MM.1S (cell line): ENCODE results near the gene CAVIN3.

Source experiments
- DNase-seq: peaks from one replicate; pipeline ENCODE4 v3.0.0-alpha.2; 2015
- H2AFZ ChIP-seq: fragments of 300-600 bp; sonication (generic); 2 replicates; pipeline ENCODE4 v1.6.0; 2016; ENCODE audit warnings: antibody characterized with exemption, low read length
- H3F3A ChIP-seq: fragments of 300-600 bp; sonication (generic); 2 replicates; pipeline ENCODE4 v1.6.1; 2016; ENCODE audit warnings: mild to moderate bottlenecking, antibody characterized with exemption, low read length, moderate library complexity, mixed read lengths; ENCODE audit not compliant: insufficient read depth
- H3K27ac ChIP-seq: fragments of 300-600 bp; sonication (generic); 2 replicates; pipeline ENCODE4 v1.5.1; 2016; ENCODE audit warnings: mild to moderate bottlenecking, low read length
- H3K27me3 ChIP-seq: fragments of 300-600 bp; sonication (generic); replicated peaks from 2 replicates; pipeline ENCODE4 v1.6.0; 2016; ENCODE audit warnings: low read length; ENCODE audit not compliant: insufficient read depth
- H3K36me3 ChIP-seq: fragments of 300-600 bp; sonication (generic); replicated peaks from 2 replicates; pipeline ENCODE4 v1.6.1; 2016; ENCODE audit warnings: mild to moderate bottlenecking, low read length, mixed read lengths; ENCODE audit not compliant: insufficient read depth
- H3K4me1 ChIP-seq: fragments of 300-600 bp; sonication (generic); 2 replicates; pipeline ENCODE4 v1.6.1; 2016; ENCODE audit warnings: low read length, mixed read lengths
- H3K4me2 ChIP-seq: fragments of 300-600 bp; sonication (generic); 2 replicates; pipeline ENCODE4 v1.6.0; 2016; ENCODE audit warnings: low read depth, low read length
- H3K4me3 ChIP-seq: fragments of 300-600 bp; sonication (generic); 2 replicates; pipeline ENCODE4 v1.5.1; 2016; ENCODE audit warnings: low read length, mixed read lengths
- H3K79me2 ChIP-seq: fragments of 300-600 bp; sonication (generic); 2 replicates; pipeline ENCODE4 v1.6.1; 2016; ENCODE audit warnings: mixed run types, low read length, mixed read lengths
- H3K9ac ChIP-seq: fragments of 300-600 bp; sonication (generic); 2 replicates; pipeline ENCODE4 v1.6.1; 2016; ENCODE audit warnings: low read length, mixed read lengths
- H3K9me2 ChIP-seq: fragments of 300-600 bp; sonication (generic); replicated peaks from 2 replicates; pipeline ENCODE4 v1.6.1; 2016; ENCODE audit warnings: mild to moderate bottlenecking, low read length, mixed read lengths; ENCODE audit not compliant: insufficient read depth
- H3K9me3 ChIP-seq: fragments of 300-600 bp; sonication (generic); replicated peaks from 2 replicates; pipeline ENCODE4 v1.6.1; 2016; ENCODE audit warnings: mild to moderate bottlenecking, low read length, mixed read lengths; ENCODE audit not compliant: insufficient read depth
- H4K20me1 ChIP-seq: fragments of 300-600 bp; sonication (generic); 2 replicates; pipeline ENCODE4 v1.6.1; 2016; ENCODE audit warnings: mild to moderate bottlenecking, low read length, moderate library complexity, mixed read lengths; ENCODE audit not compliant: insufficient read depth
- EZH2 ChIP-seq: fragments of 300-600 bp; sonication (generic); optimal IDR thresholded peaks from 2 replicates; pipeline ENCODE3; 2017; ENCODE audit warnings: low read depth, mild to moderate bottlenecking, antibody characterized with exemption, low read length, mixed read lengths
- EZH2phosphoT487 ChIP-seq: fragments of 300-600 bp; sonication (generic); IDR thresholded peaks from 2 replicates; pipeline ENCODE4 v1.6.1; 2018; ENCODE audit warnings: antibody characterized with exemption, low read length
- TF ChIP-seq, protein P1 (sequence below): fragments of 300-600 bp; sonication (generic); IDR thresholded peaks from 2 replicates; pipeline ENCODE4 v1.5.1; 2016; ENCODE audit warnings: antibody characterized with exemption, low read length, mixed read lengths

CAVIN3 gene

GRCh38 chr11:6305297-6305696, 15.0 kb downstream of the CAVIN3 start:
- Histone ChIP-seq H3K9ac (no peak overlapping the region), H3K36me3 (no peaks in the 10 kb centered on the region), H3K27ac (no peak overlapping the region), H3K9me2 (no peaks in the 10 kb centered on the region), H3K27me3 (no peaks in the 10 kb centered on the region), H3F3A (no peaks in the 10 kb centered on the region), H4K20me1 (no peaks in the 10 kb centered on the region), H3K9me3 (no peaks in the 10 kb centered on the region), H3K79me2 (no peaks in the 10 kb centered on the region), H3K4me1 (no peaks in the 10 kb centered on the region), H2AFZ (no peak overlapping the region), H3K4me2 (no peak overlapping the region), H3K4me3 (no peak overlapping the region)
- no peak for TF ChIP-seq EZH2
- no peak for TF ChIP-seq EZH2phosphoT487
- TF ChIP-seq, protein P1, sequence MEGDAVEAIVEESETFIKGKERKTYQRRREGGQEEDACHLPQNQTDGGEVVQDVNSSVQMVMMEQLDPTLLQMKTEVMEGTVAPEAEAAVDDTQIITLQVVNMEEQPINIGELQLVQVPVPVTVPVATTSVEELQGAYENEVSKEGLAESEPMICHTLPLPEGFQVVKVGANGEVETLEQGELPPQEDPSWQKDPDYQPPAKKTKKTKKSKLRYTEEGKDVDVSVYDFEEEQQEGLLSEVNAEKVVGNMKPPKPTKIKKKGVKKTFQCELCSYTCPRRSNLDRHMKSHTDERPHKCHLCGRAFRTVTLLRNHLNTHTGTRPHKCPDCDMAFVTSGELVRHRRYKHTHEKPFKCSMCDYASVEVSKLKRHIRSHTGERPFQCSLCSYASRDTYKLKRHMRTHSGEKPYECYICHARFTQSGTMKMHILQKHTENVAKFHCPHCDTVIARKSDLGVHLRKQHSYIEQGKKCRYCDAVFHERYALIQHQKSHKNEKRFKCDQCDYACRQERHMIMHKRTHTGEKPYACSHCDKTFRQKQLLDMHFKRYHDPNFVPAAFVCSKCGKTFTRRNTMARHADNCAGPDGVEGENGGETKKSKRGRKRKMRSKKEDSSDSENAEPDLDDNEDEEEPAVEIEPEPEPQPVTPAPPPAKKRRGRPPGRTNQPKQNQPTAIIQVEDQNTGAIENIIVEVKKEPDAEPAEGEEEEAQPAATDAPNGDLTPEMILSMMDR = no peak
- no peak for DNase-seq

DNA sequence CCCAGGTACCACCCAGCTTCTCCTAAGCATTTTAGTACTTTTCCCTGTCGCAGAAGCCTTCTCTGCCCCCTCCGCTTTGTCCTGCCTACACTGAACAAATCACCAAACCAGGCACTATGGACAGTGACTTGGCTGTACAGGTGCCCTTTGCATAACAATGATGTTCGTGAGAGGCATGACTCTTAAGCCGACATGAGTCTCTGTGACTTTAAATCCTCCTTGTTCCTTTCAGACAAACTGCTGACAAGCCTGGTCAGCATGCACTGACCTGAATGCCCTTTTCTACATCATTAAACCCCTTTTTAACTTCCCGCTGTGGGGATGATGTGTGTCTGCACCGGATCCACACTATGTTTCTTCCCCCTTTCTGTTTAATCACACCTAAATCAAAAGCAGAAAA, 16.6 kb downstream of the CAVIN3 start:
- Histone ChIP-seq H3K79me2 (no peaks in the 10 kb centered on the region), H3F3A (no peaks in the 10 kb centered on the region), H3K9me3 (no peaks in the 10 kb centered on the region), H3K36me3 (no peaks in the 10 kb centered on the region), H3K4me1 (no peaks in the 10 kb centered on the region), H3K9me2 (no peaks in the 10 kb centered on the region), H3K4me3 (no peak overlapping the region), H3K9ac (no peak overlapping the region), H3K27ac (no peak overlapping the region), H3K27me3 (no peaks in the 10 kb centered on the region), H2AFZ (no peak overlapping the region), H3K4me2 (no peak overlapping the region), H4K20me1 (no peaks in the 10 kb centered on the region)
- no peak for DNase-seq
- no peak for TF ChIP-seq EZH2
- TF ChIP-seq, protein P1 = no peak
- no peak for TF ChIP-seq EZH2phosphoT487

DNA sequence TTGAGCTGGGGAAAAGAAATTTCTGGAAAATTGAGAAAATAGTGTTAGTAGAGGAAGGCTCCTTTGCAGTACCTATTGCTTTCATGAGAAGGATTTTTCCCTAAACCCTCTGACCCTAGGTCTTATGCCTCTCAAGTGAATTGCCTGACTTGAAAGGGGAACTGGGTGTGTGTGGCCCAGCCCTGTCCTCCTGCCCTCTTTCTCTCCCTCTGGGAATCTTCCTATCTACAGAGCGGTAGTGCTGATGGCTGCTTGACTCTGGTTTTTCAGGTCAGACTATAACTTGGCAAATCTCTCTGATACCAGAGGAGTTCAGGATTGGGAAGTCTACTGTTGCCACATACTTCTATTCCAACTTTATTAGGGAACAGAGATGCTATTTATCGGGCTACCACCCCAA, 19.2 kb downstream of the CAVIN3 start:
- no peaks in the 10 kb centered on the region for H3K79me2 ChIP-seq
- H3K4me3 ChIP-seq = no peak overlapping the region
- no peaks in the 10 kb centered on the region for H3K9me3 ChIP-seq
- no peak for DNase-seq
- no peak overlapping the region for H3K9ac ChIP-seq
- H3K27ac ChIP-seq = no peak overlapping the region
- no peak overlapping the region for H3K4me2 ChIP-seq
- no peaks in the 10 kb centered on the region for H3K36me3 ChIP-seq
- no peak overlapping the region for H2AFZ ChIP-seq
- no peaks in the 10 kb centered on the region for H3K27me3 ChIP-seq
- TF ChIP-seq, protein P1 = no peak
- no peaks in the 10 kb centered on the region for H3F3A ChIP-seq
- no peaks in the 10 kb centered on the region for H4K20me1 ChIP-seq
- no peaks in the 10 kb centered on the region for H3K4me1 ChIP-seq
- no peaks in the 10 kb centered on the region for H3K9me2 ChIP-seq
